DND-41 (cell line): ENCODE data around the gene GMEB2.

ENCODE experiments used
- CTCF ChIP-seq: IDR thresholded peaks from 2 replicates; pipeline ENCODE4 v1.5.1; 2012; ENCODE audit warnings: borderline replicate concordance, low read length, moderate library complexity, mild to moderate bottlenecking; ENCODE audit not compliant: poor library complexity, severe bottlenecking; ENCODE audit errors: extremely low read depth
- EZH2 ChIP-seq: IDR thresholded peaks from 3 replicates; pipeline ENCODE4 v1.6.1; 2012; ENCODE audit warnings: borderline replicate concordance, low read depth, mild to moderate bottlenecking, moderate library complexity, low read length, inconsistent platforms; ENCODE audit not compliant: severe bottlenecking

GRCh38 chr20:63660622-63661021 lies 33.7 kb upstream of the GMEB2 start:
- TF ChIP-seq CTCF, result no peak
- TF ChIP-seq EZH2, result no peak
